Activated CD8-positive, alpha-beta memory T cell treated with anti-CD3 and anti-CD28 coated beads, Interleukin-2, amount 10 ng/mL, durations not matched to agents 7 days and 5 days (primary cell): ENCODE data around the gene GARS1. TPM values are rescaled to one million over a fixed set of nuclear protein-coding genes. Genes with fewer than 3 reads are reported as not detected.

ENCODE experiments used
- ATAC-seq: fragments of 150-1000 bp; cut with Tn5 transposase; one replicate; pipeline ENCODE4 v1.10.0; 2021; ENCODE audit warnings: moderate library complexity
- CTCF ChIA-PET: fragments of 350-600 bp; sonication (Branson Sonifier 250); formaldehyde crosslinking; loops from one replicate; lab custom pipeline; 2021; ENCODE audit warnings: antibody characterized with exemption; lab: Charles Lee
- DNase-seq: peaks from one replicate; pipeline ENCODE4 v3.0.0-alpha.2; 2020
- H3K27ac Mint-ChIP-seq: one replicate; pipeline ENCODE4 v1.8.0; 2021; ENCODE audit warnings: mild to moderate bottlenecking, mixed read lengths
- H3K27me3 Mint-ChIP-seq: one replicate; pipeline ENCODE4 v1.8.0; 2021; ENCODE audit warnings: mixed read lengths
- H3K36me3 Mint-ChIP-seq: one replicate; pipeline ENCODE4 v1.8.0; 2021; ENCODE audit warnings: mild to moderate bottlenecking, mixed read lengths
- H3K4me1 Mint-ChIP-seq: one replicate; pipeline ENCODE4 v1.8.0; 2021; ENCODE audit warnings: mixed read lengths
- H3K4me3 Mint-ChIP-seq: one replicate; pipeline ENCODE4 v1.8.0; 2021; ENCODE audit warnings: mild to moderate bottlenecking, moderate library complexity, mixed read lengths
- H3K9me3 Mint-ChIP-seq: one replicate; pipeline ENCODE4 v1.8.0; 2022; ENCODE audit warnings: low read depth, mixed read lengths
- total RNA-seq, 2 experiments: library from RNA; stranded (reverse); gene quantifications; one replicate each; pipeline ENCODE4 v1.2.3, GENCODE V29; 2021

GARS1 gene
- total RNA-seq, 2 experiments from 2014 or later, result 203 to 260 TPM

DNA sequence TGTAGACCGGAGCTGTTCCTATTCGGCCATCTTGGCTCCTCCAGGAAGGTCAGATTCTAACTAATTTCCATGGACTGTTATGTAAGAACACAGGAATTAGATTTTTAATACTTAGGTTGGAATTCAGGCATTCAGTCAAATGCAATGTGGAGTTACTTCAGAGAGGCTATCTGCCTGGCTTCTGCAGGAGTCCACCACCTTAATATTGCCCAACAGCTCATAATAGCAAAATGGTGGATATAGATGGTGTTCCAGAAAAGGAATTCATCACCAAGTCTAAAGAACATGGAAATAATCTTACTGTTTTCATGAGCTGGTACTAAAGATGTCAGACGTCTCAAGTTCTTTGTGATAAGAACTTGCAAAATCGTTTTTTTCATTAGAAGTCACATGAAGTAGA is 48.1 kb downstream of the GARS1 start:
- CTCF ChIA-PET, result no interaction called here
- DNase-seq, result no peak
- Mint-ChIP-seq H3K36me3 (peaks cover 18% of the 10 kb centered on the region), H3K27me3 (no peaks in the 10 kb centered on the region), H3K4me1 (no peaks in the 10 kb centered on the region), H3K9me3 (no peaks in the 10 kb centered on the region), H3K27ac (no peak overlapping the region), H3K4me3 (no peak overlapping the region)
- no peak for ATAC-seq

DNA sequence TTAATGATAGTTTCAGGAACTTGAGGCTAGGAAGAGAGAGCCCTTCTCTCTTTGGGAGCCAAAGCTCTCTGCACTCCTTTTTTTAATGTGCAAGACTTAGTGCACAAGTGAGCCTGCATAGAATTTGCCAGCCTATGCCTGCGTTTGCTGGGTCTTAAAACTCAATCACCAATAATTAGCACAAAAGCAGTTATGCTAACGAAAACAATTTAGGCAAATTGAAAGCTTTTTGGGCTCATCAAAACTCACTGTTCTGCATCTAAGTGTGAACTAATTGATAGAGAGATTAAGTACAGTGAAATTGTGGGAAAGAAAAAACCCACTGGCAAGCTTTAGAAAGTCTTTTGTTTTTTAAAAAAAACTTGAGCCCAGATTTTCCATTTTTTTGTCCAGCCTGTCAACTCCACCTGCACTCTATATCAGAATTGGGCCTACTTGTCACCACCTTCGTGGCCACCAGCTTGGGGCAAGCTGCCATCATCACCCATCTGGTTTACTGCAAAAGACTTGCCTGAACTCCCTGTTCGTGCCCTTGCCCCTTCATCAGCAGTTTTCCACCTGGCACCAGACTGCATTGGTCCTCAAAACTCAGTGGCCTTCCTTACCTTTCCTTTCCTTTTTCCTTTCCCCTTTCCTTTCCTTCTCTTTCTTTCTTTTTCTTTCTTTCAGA is 49.7 kb downstream of the GARS1 start:
- Mint-ChIP-seq H3K27ac (no peak overlapping the region), H3K36me3 (peaks cover 16% of the 10 kb centered on the region), H3K4me3 (no peak overlapping the region), H3K27me3 (no peaks in the 10 kb centered on the region), H3K9me3 (no peaks in the 10 kb centered on the region), H3K4me1 (no peaks in the 10 kb centered on the region)
- ATAC-seq (no peak), DNase-seq (peak; percentile 38)
- CTCF ChIA-PET, result no interaction called here

- Mint-ChIP-seq H3K27ac (no peak overlapping the region), H3K27me3 (no peaks in the 10 kb centered on the region), H3K9me3 (no peaks in the 10 kb centered on the region), H3K4me3 (no peak overlapping the region), H3K4me1 (no peaks in the 10 kb centered on the region), H3K36me3 (peaks cover 15% of the 10 kb centered on the region)
- ATAC-seq (no peak), DNase-seq (no peak)
- CTCF ChIA-PET, result no interaction called here
Observed at GRCh38 chr7:30645661-30646060, 51.0 kb downstream of the GARS1 start.

- DNase-seq (peak; percentile 40), ATAC-seq (no peak)
- no peaks in the 10 kb centered on the region for H3K27me3 Mint-ChIP-seq
- H3K27ac Mint-ChIP-seq, result no peak overlapping the region
- no peaks in the 10 kb centered on the region for H3K4me1 Mint-ChIP-seq
- CTCF ChIA-PET, result no interaction called here
- no peak overlapping the region for H3K4me3 Mint-ChIP-seq
- no peaks in the 10 kb centered on the region for H3K9me3 Mint-ChIP-seq
- H3K36me3 Mint-ChIP-seq, result peaks cover 15% of the 10 kb centered on the region
Observed at GRCh38 chr7:30646154-30646553, 51.5 kb downstream of the GARS1 start.

GRCh38 chr7:30647589-30648364 is 53.1 kb downstream of the GARS1 start:
- DNase-seq (peak; percentile 38), ATAC-seq (no peak)
- H3K36me3 Mint-ChIP-seq, result peaks cover 15% of the 10 kb centered on the region
- CTCF ChIA-PET, result no interaction called here
- no peak overlapping the region for H3K4me3 Mint-ChIP-seq
- H3K27me3 Mint-ChIP-seq, result no peaks in the 10 kb centered on the region
- no peaks in the 10 kb centered on the region for H3K9me3 Mint-ChIP-seq
- H3K4me1 Mint-ChIP-seq, result no peaks in the 10 kb centered on the region
- no peak overlapping the region for H3K27ac Mint-ChIP-seq

GRCh38 chr7:30648744-30649540 is 54.3 kb downstream of the GARS1 start:
- H3K4me3 Mint-ChIP-seq, result no peak overlapping the region
- peaks cover 13% of the 10 kb centered on the region for H3K36me3 Mint-ChIP-seq
- H3K9me3 Mint-ChIP-seq, result no peaks in the 10 kb centered on the region
- DNase-seq, result peak; percentile 26
- no peak overlapping the region for H3K27ac Mint-ChIP-seq
- no peak for ATAC-seq
- H3K4me1 Mint-ChIP-seq, result no peaks in the 10 kb centered on the region
- no peaks in the 10 kb centered on the region for H3K27me3 Mint-ChIP-seq
- CTCF ChIA-PET, result no interaction called here

DNA sequence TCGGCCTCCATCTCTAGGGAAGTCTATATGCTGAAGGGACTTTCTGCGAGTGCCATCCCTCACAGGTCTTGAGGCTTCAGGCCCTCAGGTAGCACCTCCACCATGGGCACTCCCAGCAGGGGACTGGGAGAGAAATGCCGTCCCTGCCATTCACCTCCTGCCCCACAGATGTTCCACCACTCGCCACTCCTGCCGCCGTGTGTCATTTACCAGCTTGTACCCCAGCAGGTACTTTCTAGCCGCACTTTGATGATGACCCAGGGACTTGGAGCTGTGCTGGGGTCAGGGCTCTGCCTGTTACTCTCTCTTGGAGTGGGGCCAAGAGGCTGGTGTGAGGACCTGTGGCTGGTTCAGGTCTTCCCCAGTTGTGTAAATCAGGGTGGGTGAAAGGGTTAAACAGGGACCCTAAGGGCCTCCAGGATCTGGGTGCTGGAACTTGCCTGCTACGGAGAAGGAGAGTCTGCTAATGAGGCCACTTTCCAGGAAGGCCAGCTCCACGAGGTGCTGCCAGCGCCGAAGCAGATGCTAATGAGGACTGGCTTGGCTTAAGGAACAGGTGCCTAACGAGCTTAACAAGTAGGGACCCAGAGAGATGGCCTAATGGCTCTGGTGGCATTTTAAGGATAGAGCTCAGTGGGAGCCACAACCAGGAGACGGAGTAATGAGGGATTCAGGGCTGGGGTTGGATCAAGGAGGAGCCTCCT is 55.2 kb downstream of the GARS1 start:
- Mint-ChIP-seq H3K27ac (no peak overlapping the region), H3K9me3 (no peaks in the 10 kb centered on the region), H3K4me1 (no peaks in the 10 kb centered on the region), H3K27me3 (no peaks in the 10 kb centered on the region), H3K36me3 (peaks cover 6% of the 10 kb centered on the region), H3K4me3 (no peak overlapping the region)
- ATAC-seq (no peak), DNase-seq (peak; percentile 32)
- CTCF ChIA-PET, result no interaction called here

DNA sequence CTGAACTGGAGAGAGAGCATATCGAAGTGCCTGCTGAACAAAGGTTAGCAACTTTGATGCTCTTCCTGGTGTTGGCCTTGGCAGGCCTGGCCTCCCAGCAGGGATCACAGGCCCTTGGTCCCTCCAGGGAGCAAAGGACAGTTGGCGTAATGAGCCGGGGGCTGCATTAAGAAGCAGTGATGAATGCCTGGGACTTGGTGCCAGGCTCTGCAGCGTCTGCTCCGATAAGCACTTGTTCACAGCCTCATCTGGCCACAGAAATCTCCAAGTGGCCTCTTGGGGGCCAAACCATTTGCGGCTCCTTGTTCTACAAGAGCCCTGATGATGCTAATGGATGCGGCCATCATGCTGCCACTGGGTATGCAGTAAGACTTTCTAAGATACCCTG is 55.7 kb downstream of the GARS1 start:
- no peaks in the 10 kb centered on the region for H3K4me1 Mint-ChIP-seq
- H3K4me3 Mint-ChIP-seq, result no peak overlapping the region
- H3K9me3 Mint-ChIP-seq, result no peaks in the 10 kb centered on the region
- DNase-seq, result peak; percentile 16
- no peaks in the 10 kb centered on the region for H3K27me3 Mint-ChIP-seq
- CTCF ChIA-PET, result no interaction called here
- ATAC-seq, result no peak
- peaks cover 2% of the 10 kb centered on the region for H3K36me3 Mint-ChIP-seq
- no peak overlapping the region for H3K27ac Mint-ChIP-seq

- ATAC-seq, result no peak
- Mint-ChIP-seq H3K36me3 (no peaks in the 10 kb centered on the region), H3K27me3 (no peaks in the 10 kb centered on the region), H3K4me3 (no peak overlapping the region), H3K4me1 (no peaks in the 10 kb centered on the region), H3K9me3 (no peaks in the 10 kb centered on the region), H3K27ac (no peak overlapping the region)
- peak; percentile 32 for DNase-seq
- CTCF ChIA-PET, result no interaction called here
Observed at GRCh38 chr7:30652132-30652531, 57.5 kb downstream of the GARS1 start.

GRCh38 chr7:30652698-30653641 is 58.3 kb downstream of the GARS1 start:
- no peak overlapping the region for H3K27ac Mint-ChIP-seq
- H3K36me3 Mint-ChIP-seq, result no peaks in the 10 kb centered on the region
- DNase-seq (no peak), ATAC-seq (no peak)
- no peaks in the 10 kb centered on the region for H3K4me1 Mint-ChIP-seq
- no peak overlapping the region for H3K4me3 Mint-ChIP-seq
- no peaks in the 10 kb centered on the region for H3K27me3 Mint-ChIP-seq
- no peaks in the 10 kb centered on the region for H3K9me3 Mint-ChIP-seq
- CTCF ChIA-PET, result no interaction called here

DNA sequence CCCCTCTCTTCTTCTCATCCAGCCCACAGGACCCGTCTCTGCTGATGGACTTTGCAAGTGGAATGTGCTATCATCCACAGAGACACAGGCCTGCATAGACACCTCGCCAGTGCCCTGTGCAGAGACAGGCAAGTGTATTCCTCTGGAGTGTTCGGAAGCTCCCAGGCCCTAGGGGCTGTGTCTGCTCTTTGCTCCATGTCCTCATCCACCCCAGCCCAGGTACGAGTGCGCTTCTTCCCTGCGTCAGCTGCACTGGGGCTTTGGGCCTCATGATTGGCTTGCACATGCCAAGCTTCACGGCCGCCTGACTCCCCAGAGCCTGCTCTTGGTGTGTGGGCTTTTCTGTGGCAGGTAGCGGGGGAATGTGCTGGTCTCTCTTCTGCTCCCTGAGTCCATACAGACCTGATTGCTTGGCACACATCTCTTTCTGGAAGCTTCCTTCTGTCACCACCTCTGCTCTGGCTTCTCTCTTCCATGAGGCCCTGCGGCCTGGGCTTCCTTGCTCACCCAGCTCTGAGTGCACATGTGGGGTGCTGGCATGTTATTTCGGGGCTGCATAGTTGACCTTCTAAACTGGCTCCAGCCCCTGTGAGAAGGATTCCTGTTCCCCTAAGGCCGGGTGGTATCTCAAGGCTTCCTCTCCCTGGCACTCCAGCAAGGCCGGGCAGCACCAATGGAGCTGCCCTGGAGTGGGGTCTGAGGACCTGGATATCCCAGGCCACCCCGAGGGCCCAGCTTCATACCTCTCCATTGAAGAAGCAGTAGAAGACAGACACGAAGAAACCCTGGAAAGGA is 59.8 kb downstream of the GARS1 start:
- CTCF ChIA-PET, result interaction anchor here (1.0 to 1.1 kb wide), 2 partner anchors 85 kb away, joined by 3 to 5 read pairs; no protein-coding TSS in a partner anchor
- Mint-ChIP-seq H3K4me3 (no peak overlapping the region), H3K4me1 (no peaks in the 10 kb centered on the region), H3K27ac (no peak overlapping the region), H3K27me3 (no peaks in the 10 kb centered on the region), H3K9me3 (no peaks in the 10 kb centered on the region), H3K36me3 (no peaks in the 10 kb centered on the region)
- ATAC-seq (no peak), DNase-seq (no peak)
